GM23248 (cell line): ENCODE results near the gene FAM168B. TPM values are rescaled to one million over a fixed set of nuclear protein-coding genes. Genes with fewer than 3 reads are reported as not detected.

ENCODE experiments used
- DNase-seq: peaks from one replicate; pipeline ENCODE4 v3.0.0-alpha.2; 2015
- H2AFZ ChIP-seq: fragments of 200-600 bp; sonication (generic); 2 replicates; pipeline ENCODE4 v1.6.1; 2016; ENCODE audit warnings: antibody characterized with exemption
- H3F3A ChIP-seq: fragments of 200-600 bp; sonication (generic); 2 replicates; pipeline ENCODE4 v1.6.1; 2016; ENCODE audit warnings: mild to moderate bottlenecking, antibody characterized with exemption, mixed run types; ENCODE audit not compliant: insufficient read depth
- H3K27ac ChIP-seq: fragments of 200-600 bp; sonication (generic); 2 replicates; pipeline ENCODE4 v1.5.1; 2016; ENCODE audit warnings: mild to moderate bottlenecking
- H3K27me3 ChIP-seq: fragments of 200-600 bp; sonication (generic); replicated peaks from 2 replicates; pipeline ENCODE4 v1.6.1; 2016; ENCODE audit warnings: mild to moderate bottlenecking; ENCODE audit not compliant: insufficient read depth
- H3K36me3 ChIP-seq: fragments of 200-600 bp; sonication (generic); 2 replicates; pipeline ENCODE4 v1.6.1; 2016; ENCODE audit warnings: low read depth, mild to moderate bottlenecking
- H3K4me1 ChIP-seq: fragments of 200-600 bp; sonication (generic); 2 replicates; pipeline ENCODE4 v1.6.1; 2016; ENCODE audit warnings: mild to moderate bottlenecking; ENCODE audit not compliant: insufficient read depth
- H3K4me2 ChIP-seq: fragments of 200-600 bp; sonication (generic); one replicate; pipeline ENCODE4 v1.6.1; 2016; ENCODE audit warnings: mild to moderate bottlenecking; ENCODE audit not compliant: unreplicated experiment
- H3K4me3 ChIP-seq: fragments of 200-600 bp; sonication (generic); 2 replicates; pipeline ENCODE4 v1.5.1; 2016; ENCODE audit warnings: mild to moderate bottlenecking
- H3K79me2 ChIP-seq: fragments of 200-600 bp; sonication (generic); 2 replicates; pipeline ENCODE4 v1.6.1; 2016; ENCODE audit warnings: mild to moderate bottlenecking; ENCODE audit not compliant: insufficient read depth
- H3K9ac ChIP-seq: fragments of 200-600 bp; sonication (generic); 2 replicates; pipeline ENCODE4 v1.6.1; 2016; ENCODE audit warnings: mild to moderate bottlenecking
- H3K9me2 ChIP-seq: fragments of 200-600 bp; sonication (generic); 2 replicates; pipeline ENCODE4 v1.6.1; 2016; ENCODE audit warnings: mixed run types, mild to moderate bottlenecking, moderate library complexity; ENCODE audit not compliant: insufficient read depth
- H3K9me3 ChIP-seq: fragments of 200-600 bp; sonication (generic); one replicate; pipeline ENCODE4 v1.6.1; 2017; ENCODE audit warnings: low read depth
- H4K20me1 ChIP-seq: fragments of 200-600 bp; sonication (generic); 2 replicates; pipeline ENCODE4 v1.6.0; 2016; ENCODE audit not compliant: insufficient read depth
- EZH2 ChIP-seq: fragments of 200-600 bp; sonication (generic); IDR thresholded peaks from 2 replicates; pipeline ENCODE4 v1.6.1; 2018; ENCODE audit warnings: antibody characterized with exemption, mild to moderate bottlenecking; ENCODE audit not compliant: insufficient read depth, poor library complexity, severe bottlenecking
- EZH2phosphoT487 ChIP-seq: fragments of 200-600 bp; sonication (generic); IDR thresholded peaks from 2 replicates; pipeline ENCODE4 v1.6.1; 2018; ENCODE audit warnings: antibody characterized with exemption, moderate library complexity, mild to moderate bottlenecking, low read depth; ENCODE audit not compliant: insufficient read depth
- WGBS, 2 experiments: methylation state at CpG; one replicate each; pipeline ENCODE4 v1.1.6; 2015 to 2017; ENCODE audit warnings: low lambda C conversion rate in 2 of 2, low coverage in 1 of 2; ENCODE audit errors: missing lambda C conversion rate in 2 of 2; 5-methylcytosine and 5-hydroxymethylcytosine counted together
- in situ Hi-C: fragments of 300-500 bp; cut with MboI; formaldehyde crosslinking; loops from 2 replicates; pipeline ENCODE4 v1.15.0; 2020
- polyA plus RNA-seq: library from polyadenylated mRNA; unstranded; fragments of >200 nt; fragmentation: Nextera tagmentation; extraction: Ambion mirVana; gene quantifications from 2 replicates; pipeline ENCODE4 v1.2.1, GENCODE V29; 2016
- total RNA-seq: library from RNA; depleted of rRNA; stranded (reverse); fragments of >200 nt; shearing (Covaris generic); gene quantifications from 2 replicates; pipeline ENCODE4 v1.2.3, GENCODE V29; 2014

The FAM168B gene
- total and polyA plus RNA-seq, 2 experiments from 2014 or later = 47.6 to 125 TPM

GRCh38 chr2:131039535-131039907 is 53.7 kb downstream of the FAM168B start:
- TF ChIP-seq EZH2phosphoT487 (no peak), EZH2 (no peak)
- peaks cover 2% of the 10 kb centered on the region; the same call in 1 of the 2 replicates for H3K4me1 ChIP-seq
- no peaks in the 10 kb centered on the region for H3K36me3 ChIP-seq
- no peak overlapping the region for H3K27ac ChIP-seq
- H4K20me1 ChIP-seq = no peaks in the 10 kb centered on the region
- no peak overlapping the region for H3K4me2 ChIP-seq
- 95 to 96% methylated on average over 22 to 23 of the region's 23 CpGs for WGBS, 2 experiments
- H3K9me2 ChIP-seq = no peaks in the 10 kb centered on the region
- no peaks in the 10 kb centered on the region for H3K27me3 ChIP-seq
- H3K9me3 ChIP-seq = no peaks in the 10 kb centered on the region
- in situ Hi-C loops = no loop called here
- H3K4me3 ChIP-seq = no peak overlapping the region
- no peak for DNase-seq
- no peaks in the 10 kb centered on the region for H3K79me2 ChIP-seq
- H2AFZ ChIP-seq = no peak overlapping the region
- no peaks in the 10 kb centered on the region for H3F3A ChIP-seq
- H3K9ac ChIP-seq = no peak overlapping the region

- H2AFZ ChIP-seq = no peak overlapping the region
- H3K9me3 ChIP-seq = no peaks in the 10 kb centered on the region
- H3K9me2 ChIP-seq = no peaks in the 10 kb centered on the region
- no peaks in the 10 kb centered on the region for H3F3A ChIP-seq
- H3K9ac ChIP-seq = no peak overlapping the region
- no peak for DNase-seq
- in situ Hi-C loops = no loop called here
- no peaks in the 10 kb centered on the region for H3K27me3 ChIP-seq
- TF ChIP-seq EZH2 (no peak), EZH2phosphoT487 (no peak)
- H3K36me3 ChIP-seq = no peaks in the 10 kb centered on the region
- H3K4me1 ChIP-seq = peaks cover 5% of the 10 kb centered on the region; the same call in 1 of the 2 replicates
- H3K79me2 ChIP-seq = no peaks in the 10 kb centered on the region
- H3K27ac ChIP-seq = no peak overlapping the region
- 96 to 99% methylated on average over 9 of the region's 9 CpGs for WGBS, 2 experiments
- H4K20me1 ChIP-seq = no peaks in the 10 kb centered on the region
- H3K4me3 ChIP-seq = no peak overlapping the region
- H3K4me2 ChIP-seq = no peak overlapping the region
Observed at GRCh38 chr2:131039101-131039440, 54.2 kb downstream of the FAM168B start.

- in situ Hi-C loops = no loop called here
- no peaks in the 10 kb centered on the region for H3K36me3 ChIP-seq
- H3K4me1 ChIP-seq = peaks cover 6% of the 10 kb centered on the region; the same call in 1 of the 2 replicates
- no peaks in the 10 kb centered on the region for H3K27me3 ChIP-seq
- no peak for TF ChIP-seq EZH2phosphoT487
- no peak for TF ChIP-seq EZH2
- 88 to 89% methylated on average over 15 to 17 of the region's 17 CpGs for WGBS, 2 experiments
- H3K9me3 ChIP-seq = no peaks in the 10 kb centered on the region
- H3F3A ChIP-seq = no peaks in the 10 kb centered on the region
- H2AFZ ChIP-seq = no peak overlapping the region
- no peak overlapping the region for H3K4me2 ChIP-seq
- no peaks in the 10 kb centered on the region for H3K79me2 ChIP-seq
- no peak for DNase-seq
- no peak overlapping the region for H3K27ac ChIP-seq
- H4K20me1 ChIP-seq = no peaks in the 10 kb centered on the region
- H3K4me3 ChIP-seq = no peak overlapping the region
- no peak overlapping the region for H3K9ac ChIP-seq
- H3K9me2 ChIP-seq = no peaks in the 10 kb centered on the region
Observed at GRCh38 chr2:131038258-131039100, 54.8 kb downstream of the FAM168B start.

DNA sequence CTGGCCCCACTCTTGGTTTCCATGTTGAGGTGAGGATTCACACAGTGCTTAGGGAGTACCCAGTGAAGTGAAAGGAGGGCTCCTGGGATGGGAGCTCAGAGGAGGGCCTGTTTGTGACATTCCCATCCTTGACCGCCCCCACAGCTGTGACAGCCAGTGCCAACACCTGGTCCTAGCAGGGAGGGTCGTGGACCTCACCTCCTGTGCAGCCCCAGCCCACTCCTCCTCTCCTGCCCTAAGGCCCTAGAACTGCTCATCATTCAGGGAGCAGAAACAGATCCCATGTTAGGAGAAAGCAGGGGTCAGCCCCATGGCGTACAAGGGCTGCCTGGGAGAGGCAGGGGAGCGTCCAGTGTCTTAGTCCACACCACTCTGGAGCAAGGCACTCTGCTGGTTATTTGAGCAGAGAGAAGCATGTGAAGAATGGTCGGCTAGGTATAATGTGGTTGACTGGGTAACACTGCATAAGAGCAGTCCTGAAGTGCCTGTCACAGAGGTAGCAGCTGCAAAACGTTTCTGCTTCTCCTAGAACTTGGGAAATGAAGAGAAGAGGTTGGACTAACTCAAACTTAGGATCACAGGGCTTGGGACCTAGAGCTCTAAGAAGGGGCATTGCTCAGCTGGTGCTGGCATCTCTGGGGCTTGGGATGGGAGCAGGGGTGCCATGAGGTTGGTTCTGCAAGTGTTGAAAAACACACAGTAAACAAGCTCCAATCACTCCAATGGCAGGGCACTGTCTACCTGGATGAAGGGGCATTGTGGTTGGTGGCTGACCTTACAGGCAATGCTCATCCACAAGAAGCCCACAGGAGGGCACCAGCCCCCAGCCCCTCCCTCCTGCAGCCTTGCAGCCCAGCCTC is 55.6 kb downstream of the FAM168B start:
- 53 to 59% methylated on average over 6 of the region's 6 CpGs for WGBS, 2 experiments
- no peak overlapping the region for H3K27ac ChIP-seq
- in situ Hi-C loops = no loop called here
- peaks cover 6% of the 10 kb centered on the region; the same call in 1 of the 2 replicates for H3K4me1 ChIP-seq
- H3K36me3 ChIP-seq = no peaks in the 10 kb centered on the region
- no peak overlapping the region for H2AFZ ChIP-seq
- H3K27me3 ChIP-seq = no peaks in the 10 kb centered on the region
- no peak for DNase-seq
- H3K9ac ChIP-seq = no peak overlapping the region
- H4K20me1 ChIP-seq = no peaks in the 10 kb centered on the region
- no peaks in the 10 kb centered on the region for H3K79me2 ChIP-seq
- H3K9me2 ChIP-seq = no peaks in the 10 kb centered on the region
- H3K4me3 ChIP-seq = no peak overlapping the region
- H3K4me2 ChIP-seq = no peak overlapping the region
- H3F3A ChIP-seq = no peaks in the 10 kb centered on the region
- no peaks in the 10 kb centered on the region for H3K9me3 ChIP-seq
- TF ChIP-seq EZH2phosphoT487 (no peak), EZH2 (no peak)
